ENCODE data around the gene CACNG3. TPM values are rescaled to one million over a fixed set of nuclear protein-coding genes. Genes with fewer than 3 reads are reported as not detected.

Gene CACNG3
- total and polyA plus RNA-seq, 8 donors = not detected

DNA sequence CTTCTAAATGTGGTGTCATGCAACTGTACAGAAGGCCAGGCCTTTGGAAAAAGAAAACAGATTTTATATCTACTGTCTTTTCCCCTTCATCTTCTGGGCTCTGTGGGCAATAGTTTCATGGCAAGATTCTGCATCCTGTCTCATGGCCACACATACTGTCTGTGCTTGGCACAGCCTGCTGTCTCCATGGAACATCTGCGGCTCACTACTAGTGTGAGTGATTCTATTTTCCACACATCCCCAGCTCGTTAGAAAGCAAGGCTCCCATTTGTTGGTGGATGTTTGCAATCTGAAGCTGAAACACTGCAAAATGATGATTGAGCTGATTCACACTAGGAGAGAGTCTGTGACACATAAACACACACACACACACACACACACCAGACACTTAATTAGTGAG is 32.4 kb downstream of the CACNG3 start:
- 49 to 76% (median 63%) methylated on average over 2 of the region's 2 CpGs for WGBS, 5 donors
- TF ChIP-seq CTCF (IDR thresholded peaks at IDR 0.05) = no peak
- TF ChIP-seq EP300 (IDR thresholded peaks at IDR 0.05) = no peak
- TF ChIP-seq POLR2AphosphoS5 (IDR thresholded peaks at IDR 0.05) = no peak
- TF ChIP-seq POLR2A (IDR thresholded peaks at IDR 0.05) = no peak
- Histone ChIP-seq H3K4me1 (no peaks in the 10 kb centered on the region), H3K27me3 (peaks cover 0 to 10% (median 4%) of the 10 kb centered on the region in 3 donors), H3K4me3 (no peak overlapping the region), H3K9me3 (peaks cover 0 to 9% (median 3%) of the 10 kb centered on the region in 4 donors), H3K36me3 (no peaks in the 10 kb centered on the region), H3K27ac (no peak overlapping the region)
- intact Hi-C loops (cut with DNase I; ENCODE audit: low total_unique reads) = no loop called here
- no peak for DNase-seq

DNA sequence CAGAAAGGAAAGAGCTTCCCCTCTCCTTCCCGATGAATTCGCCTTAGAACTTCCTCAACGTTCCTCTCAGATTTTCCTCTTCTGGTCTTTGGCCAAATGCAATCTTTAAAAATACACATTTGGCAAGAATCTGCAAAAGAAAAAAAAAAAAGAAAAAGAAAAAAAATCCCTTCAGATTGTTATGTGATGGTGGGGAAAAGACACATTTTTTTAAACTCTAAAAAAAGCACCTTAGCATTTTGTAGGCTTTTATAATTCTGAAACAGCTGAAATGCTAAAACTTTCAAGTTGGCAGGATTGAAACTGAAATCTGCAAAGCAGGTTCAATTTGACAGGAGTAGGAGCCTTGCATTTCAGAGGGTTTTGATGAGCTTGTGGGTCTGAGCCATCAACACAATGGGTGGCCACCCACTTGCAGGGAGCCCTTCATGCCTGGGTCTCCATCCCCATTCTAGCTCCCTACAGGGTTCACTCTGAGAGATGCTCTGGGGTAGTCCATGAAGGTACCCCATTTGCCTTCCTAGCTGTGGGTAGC is 33.1 kb downstream of the CACNG3 start:
- Histone ChIP-seq H3K27ac (no peak overlapping the region), H3K27me3 (peaks cover 0 to 17% (median 4%) of the 10 kb centered on the region in 3 donors), H3K4me1 (no peaks in the 10 kb centered on the region), H3K36me3 (no peaks in the 10 kb centered on the region), H3K9me3 (peaks cover 0 to 9% (median 3%) of the 10 kb centered on the region in 4 donors), H3K4me3 (no peak overlapping the region)
- TF ChIP-seq EP300 (IDR thresholded peaks at IDR 0.05) (no peak), CTCF (IDR thresholded peaks at IDR 0.05) (no peak), POLR2A (IDR thresholded peaks at IDR 0.05) (no peak), POLR2AphosphoS5 (IDR thresholded peaks at IDR 0.05) (no peak)
- 62 to 80% (median 69%) methylated on average over 3 of the region's 3 CpGs for WGBS, 5 donors
- intact Hi-C loops (cut with DNase I; ENCODE audit: low total_unique reads) = no loop called here
- no peak for DNase-seq

- H3K4me1 ChIP-seq = no peaks in the 10 kb centered on the region
- H3K36me3 ChIP-seq = no peaks in the 10 kb centered on the region
- H3K27ac ChIP-seq = no peak overlapping the region
- peaks cover 0 to 27% (median 4%) of the 10 kb centered on the region in 3 donors for H3K27me3 ChIP-seq
- WGBS, 5 donors = 39 to 51% (median 48%) methylated on average over 10 of the region's 10 CpGs
- TF ChIP-seq EP300 (IDR thresholded peaks at IDR 0.05) (no peak), POLR2A (IDR thresholded peaks at IDR 0.05) (no peak), CTCF (IDR thresholded peaks at IDR 0.05) (no peak), POLR2AphosphoS5 (IDR thresholded peaks at IDR 0.05) (no peak)
- intact Hi-C loops (cut with DNase I; ENCODE audit: low total_unique reads) = no loop called here
- no peak for DNase-seq
- peaks cover 0 to 9% (median 3%) of the 10 kb centered on the region in 4 donors for H3K9me3 ChIP-seq
- H3K4me3 ChIP-seq = no peak overlapping the region
These were observed 35.8 kb downstream of the CACNG3 start for GRCh38 chr16:24291932-24292331.

DNA sequence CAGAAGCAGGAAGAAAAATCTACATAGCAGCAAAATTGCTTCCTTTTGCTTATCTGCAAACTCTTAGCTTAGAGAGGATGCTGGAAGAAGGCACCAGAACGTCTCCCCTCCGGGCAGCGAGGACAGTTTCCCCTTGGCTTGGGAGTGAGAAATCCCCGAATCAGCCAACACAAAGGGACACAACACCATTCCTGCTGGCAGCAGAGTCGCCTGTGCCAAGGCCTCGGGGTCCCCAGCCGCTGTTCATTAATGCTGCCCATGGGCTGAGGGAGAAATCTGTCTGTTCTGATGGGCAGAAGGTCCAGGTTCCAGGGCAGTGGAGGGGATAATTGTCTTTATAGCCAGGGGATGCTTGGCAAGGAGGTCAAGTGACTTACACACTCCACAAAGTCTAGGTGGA is 38.0 kb downstream of the CACNG3 start:
- whole genome bisulfite sequencing, 5 donors = 68 to 84% (median 76%) methylated on average over 7 of the region's 7 CpGs
- H3K36me3 ChIP-seq = no peaks in the 10 kb centered on the region
- H3K4me1 ChIP-seq = no peaks in the 10 kb centered on the region
- H3K9me3 ChIP-seq = peaks cover 0 to 9% (median 4%) of the 10 kb centered on the region in 4 donors
- no peak for DNase-seq
- H3K4me3 ChIP-seq = no peak overlapping the region
- H3K27me3 ChIP-seq = peaks cover 0 to 32% (median 4%) of the 10 kb centered on the region in 3 donors
- TF ChIP-seq POLR2A (IDR thresholded peaks at IDR 0.05) (no peak), EP300 (IDR thresholded peaks at IDR 0.05) (no peak), CTCF (IDR thresholded peaks at IDR 0.05) (no peak), POLR2AphosphoS5 (IDR thresholded peaks at IDR 0.05) (no peak)
- intact Hi-C loops (cut with DNase I; ENCODE audit: low total_unique reads) = no loop called here
- no peak overlapping the region for H3K27ac ChIP-seq
